HG03103 (cell line): ENCODE results near the gene EIF4EBP3.

Source experiments
- ATAC-seq: cut with Tn5 transposase; IDR thresholded peaks from one replicate; pipeline ENCODE4 v1.9.1; 2021; ENCODE audit warnings: low read depth; ENCODE audit not compliant: unreplicated experiment

The EIF4EBP3 gene

GRCh38 chr5:140556438-140556837, 9.0 kb downstream of the EIF4EBP3 start:
- ATAC-seq, result no peak

- ATAC-seq, result peak; percentile 93
These were observed 9.8 kb downstream of the EIF4EBP3 start, which contains the start of gene SRA1 for GRCh38 chr5:140557136-140557805. SRA1 (minus strand) TSS chr5:140557473; CDS start chr5:140557452, 21 bp downstream.

GRCh38 chr5:140557965-140558364, 10.5 kb downstream of the EIF4EBP3 start:
- ATAC-seq, result no peak

- no peak for ATAC-seq
These were observed 11.1 kb downstream of the EIF4EBP3 start for GRCh38 chr5:140558542-140558941.

- ATAC-seq, result no peak
These were observed 12.8 kb downstream of the EIF4EBP3 start for GRCh38 chr5:140560227-140560626.

- ATAC-seq, result no peak
These were observed 14.5 kb downstream of the EIF4EBP3 start for GRCh38 chr5:140561753-140562523.

- ATAC-seq, result no peak
These were observed 16.1 kb downstream of the EIF4EBP3 start for GRCh38 chr5:140563596-140563995.

- peak; percentile 80 for ATAC-seq
These were observed 16.9 kb downstream of the EIF4EBP3 start, which contains the start of the genes APBB3 and SLC35A4 for GRCh38 chr5:140564196-140565023. APBB3 (minus strand) TSS chr5:140564598; CDS start chr5:140564245, 353 bp downstream. SLC35A4 (plus strand) TSS chr5:140564828; CDS start chr5:140567170, 2,342 bp downstream.

- no peak for ATAC-seq
These were observed 17.7 kb downstream of the EIF4EBP3 start for GRCh38 chr5:140565024-140565779.

GRCh38 chr5:140565780-140566095, 18.3 kb downstream of the EIF4EBP3 start:
- ATAC-seq, result no peak

- ATAC-seq, result no peak
These were observed 19.2 kb downstream of the EIF4EBP3 start for GRCh38 chr5:140566665-140567064.

- ATAC-seq, result no peak
These were observed 19.8 kb downstream of the EIF4EBP3 start for GRCh38 chr5:140567136-140567818.

- no peak for ATAC-seq
These were observed 20.4 kb downstream of the EIF4EBP3 start for GRCh38 chr5:140567871-140568270.

GRCh38 chr5:140568443-140569063, 21.1 kb downstream of the EIF4EBP3 start:
- ATAC-seq, result no peak

GRCh38 chr5:140569197-140569596, 21.7 kb downstream of the EIF4EBP3 start:
- no peak for ATAC-seq

- ATAC-seq, result no peak
These were observed 22.6 kb downstream of the EIF4EBP3 start for GRCh38 chr5:140570058-140570457.

GRCh38 chr5:140570488-140570887, 23.0 kb downstream of the EIF4EBP3 start:
- ATAC-seq, result no peak

GRCh38 chr5:140571105-140571504, 23.6 kb downstream of the EIF4EBP3 start:
- no peak for ATAC-seq

GRCh38 chr5:140573683-140574082, 26.2 kb downstream of the EIF4EBP3 start:
- no peak for ATAC-seq
